Caki2 (cell line): ENCODE results near the gene RAMAC. TPM values are rescaled to one million over a fixed set of nuclear protein-coding genes. Genes with fewer than 3 reads are reported as not detected.
"Not testable (repeated sequence)": the region's sequence is repeated elsewhere in the genome, so short reads cannot be mapped to it uniquely, and the experiment has no call there.

Experiments
- DNase-seq: peaks from one replicate; pipeline ENCODE4 v3.0.0-alpha.2; 2015; ENCODE audit warnings: low read depth
- in situ Hi-C: cut with HindIII; loops from 2 replicates; pipeline ENCODE4 v1.10.0; 2016; ENCODE audit warnings: low sequenced_read_pairs, low pct_unique_long_range_greater_than_20kb, mixed read lengths
- total RNA-seq: library from RNA; depleted of rRNA; stranded (reverse); fragments of >200 nt; shearing (Covaris generic); gene quantifications from 2 replicates; pipeline ENCODE4 v1.2.3, GENCODE V29; 2014; ENCODE audit warnings: low replicate concordance; rRNA removed

The RAMAC gene
- total RNA-seq, 1 experiment from 2014 or later = 16.8 TPM

- peak; percentile 26 for DNase-seq
- in situ Hi-C loops = no loop called here
Measured at GRCh38 chr15:82999905-83000671, 14.1 kb downstream of the RAMAC start.

GRCh38 chr15:83000672-83001031, 14.6 kb downstream of the RAMAC start:
- in situ Hi-C loops = not testable (repeated sequence)

GRCh38 chr15:83010709-83011270, 24.8 kb downstream of the RAMAC start:
- DNase-seq = peak; percentile 67
- in situ Hi-C loops = no loop called here

More at GRCh38 chr15:83000672-83001031, 14.6 kb downstream of the RAMAC start:
- DNase-seq = not testable (repeated sequence)

GRCh38 chr15:83011271-83012075, 25.5 kb downstream of the RAMAC start, which contains the start of gene C15orf40:
Gene C15orf40, minus strand, starts transcription at chr15:83011639. Its CDS starts 32 bp downstream, at chr15:83011607.
- DNase-seq = peak; percentile 85
- in situ Hi-C loops = no loop called here

GRCh38 chr15:83012076-83012426, 26.0 kb downstream of the RAMAC start:
- DNase-seq = no peak

GRCh38 chr15:83012636-83013035, 26.6 kb downstream of the RAMAC start:
- no peak for DNase-seq
- in situ Hi-C loops = no loop called here

More at GRCh38 chr15:83012076-83012426, 26.0 kb downstream of the RAMAC start:
- in situ Hi-C loops = no loop called here

- in situ Hi-C loops = no loop called here
- DNase-seq = no peak
Measured at GRCh38 chr15:83014205-83014653, 28.2 kb downstream of the RAMAC start.

GRCh38 chr15:83015361-83015760, 29.4 kb downstream of the RAMAC start:
- DNase-seq = no peak
- in situ Hi-C loops = no loop called here

- DNase-seq = no peak
- in situ Hi-C loops = no loop called here
Measured at GRCh38 chr15:83016906-83017305, 30.9 kb downstream of the RAMAC start.

- DNase-seq = no peak
- in situ Hi-C loops = no loop called here
Measured at GRCh38 chr15:83018436-83018835, 32.4 kb downstream of the RAMAC start.

GRCh38 chr15:83030021-83030420, 44.0 kb downstream of the RAMAC start:
- in situ Hi-C loops = no loop called here
- no peak for DNase-seq

GRCh38 chr15:83031234-83031633, 45.2 kb downstream of the RAMAC start:
- in situ Hi-C loops, DNase-seq: not testable (repeated sequence)

GRCh38 chr15:83036253-83036652, 50.2 kb downstream of the RAMAC start:
- DNase-seq = no peak
- in situ Hi-C loops = no loop called here

GRCh38 chr15:83039206-83039605, 53.2 kb downstream of the RAMAC start:
- in situ Hi-C loops = no loop called here
- no peak for DNase-seq

Other genes starting within 250 kb of the RAMAC start
- 0.34 TPM in 1 of 2 replicates, not detected in the other for gene FSD2, start 180.1 kb upstream of the RAMAC start, total RNA-seq
- gene WHAMM, start 176.6 kb upstream of the RAMAC start, total RNA-seq = 5.4 and 7.0 TPM in 2 replicates
- 22.1 and 34.2 TPM in 2 replicates for gene HOMER2, start 33.5 kb upstream of the RAMAC start, total RNA-seq
- gene C15orf40, start 25.4 kb downstream of the RAMAC start, total RNA-seq = 37.6 and 51.0 TPM in 2 replicates
- 46.5 and 56.8 TPM in 2 replicates for gene BTBD1, start 81.0 kb downstream of the RAMAC start, total RNA-seq
- not detected in 2 replicates for gene TM6SF1, start 121.4 kb downstream of the RAMAC start, total RNA-seq
- 23.9 and 68.1 TPM in 2 replicates for gene HDGFL3, start 221.6 kb downstream of the RAMAC start, total RNA-seq